CD4-positive, alpha-beta T cell treated with Interleukin-10 for 1 hour (primary cell): ENCODE data around the gene UHRF1.

Experiments used
- DNase-seq: peaks from one replicate; pipeline ENCODE4 v3.0.0-alpha.2; 2020

UHRF1 gene

GRCh38 chr19:4902796-4903195, 6.5 kb upstream of the UHRF1 start, which contains the start of gene ARRDC5:
ARRDC5 (minus strand) TSS chr19:4902896; CDS start chr19:4902825, 71 bp downstream.
- no peak for DNase-seq

DNA sequence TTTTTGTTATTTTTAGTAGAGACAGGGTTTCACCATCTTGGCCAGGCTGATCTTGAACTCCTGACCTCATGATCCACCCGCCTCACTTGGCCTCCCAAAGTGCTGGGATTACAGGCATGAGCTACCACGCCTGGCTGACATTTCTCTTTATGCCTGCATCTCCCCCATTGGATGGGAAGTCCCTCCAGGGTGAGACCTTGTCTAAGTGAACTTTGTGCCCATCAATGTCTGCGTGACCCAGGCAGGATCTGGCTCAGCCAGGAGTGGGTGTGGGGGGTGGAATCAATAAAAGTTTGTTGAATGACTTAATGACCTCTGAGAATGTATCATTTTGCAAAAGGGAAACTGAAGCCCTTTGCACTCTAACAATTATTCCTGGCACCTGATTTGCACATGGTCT, 4.8 kb upstream of the UHRF1 start:
- no peak for DNase-seq

GRCh38 chr19:4906963-4907362, 2.3 kb upstream of the UHRF1 start:
- DNase-seq, result no peak

DNA sequence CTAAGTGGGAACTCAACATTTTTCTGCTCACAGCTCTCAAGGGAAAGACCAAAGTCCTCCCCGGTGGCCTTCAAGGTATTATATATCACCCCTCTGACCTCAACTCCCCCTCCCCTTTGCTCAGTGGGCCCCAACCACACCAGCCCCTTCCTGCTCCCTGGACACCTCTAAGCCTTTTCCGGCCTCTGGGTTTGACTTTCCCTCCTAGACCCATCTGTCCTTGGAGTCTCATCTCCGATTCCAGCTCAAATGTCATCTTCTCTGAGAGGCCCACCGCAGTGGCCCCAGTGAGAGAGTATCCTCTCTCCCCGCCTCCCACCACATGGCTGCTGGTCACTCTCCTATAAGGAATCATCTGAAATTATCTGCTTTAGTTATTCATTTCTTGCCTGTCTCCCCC, 941 bp upstream of the UHRF1 start:
- DNase-seq, result no peak

DNA sequence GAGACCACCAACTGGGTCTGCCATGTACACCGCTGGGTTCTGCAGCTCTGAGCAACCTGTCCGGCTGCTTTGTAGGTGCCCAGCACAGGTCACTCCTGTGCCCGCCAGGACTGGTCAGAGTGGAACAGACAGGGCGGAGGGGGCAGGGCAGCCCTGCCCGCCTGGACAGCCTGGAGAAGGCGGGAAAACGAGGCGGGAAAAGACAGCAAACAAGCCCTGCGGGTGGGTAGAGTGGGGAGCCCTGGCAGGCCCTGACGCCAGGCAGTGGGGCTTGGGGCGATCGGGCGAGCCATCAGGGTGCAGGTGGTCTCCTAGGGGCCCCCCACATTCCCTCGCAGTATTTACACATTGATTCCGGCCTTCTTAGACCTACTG, 533 bp upstream of the UHRF1 start:
- no peak for DNase-seq

DNA sequence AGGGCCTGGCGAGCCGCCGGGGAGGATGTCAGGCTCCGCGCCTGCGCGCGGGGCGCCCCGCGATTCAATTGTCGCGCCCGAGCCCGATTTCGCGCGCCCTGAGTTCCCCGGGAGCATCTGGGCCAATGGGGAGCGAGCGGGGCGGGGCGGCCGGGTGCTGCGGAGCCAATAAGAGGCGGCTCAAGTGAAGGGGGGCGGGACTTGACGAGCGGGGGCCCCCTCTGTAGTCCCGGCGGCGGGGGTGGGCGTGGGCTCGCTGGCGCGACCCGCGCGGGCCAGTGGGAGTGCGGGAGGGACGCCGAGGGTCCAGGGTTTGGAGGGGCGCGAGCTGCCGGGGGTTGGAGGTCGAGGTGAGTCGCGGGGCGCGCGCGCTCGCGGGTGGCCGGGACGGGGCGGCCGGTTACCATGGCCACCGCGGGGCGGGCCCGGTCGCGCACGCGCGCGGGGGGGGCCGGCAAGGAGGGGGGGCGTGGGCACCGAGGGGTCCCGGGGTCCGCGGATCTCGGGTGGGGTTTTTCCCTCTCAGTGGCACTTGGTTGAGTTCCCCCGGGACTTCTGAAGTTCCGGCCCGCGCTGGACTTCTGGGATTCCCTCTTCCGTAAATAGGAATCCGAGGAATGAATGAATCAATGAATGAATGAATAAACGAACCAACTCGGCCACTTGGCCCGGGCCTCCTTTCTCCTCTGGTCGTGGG, 744 bp downstream of the UHRF1 start:
- DNase-seq, result peak; percentile 93

DNA sequence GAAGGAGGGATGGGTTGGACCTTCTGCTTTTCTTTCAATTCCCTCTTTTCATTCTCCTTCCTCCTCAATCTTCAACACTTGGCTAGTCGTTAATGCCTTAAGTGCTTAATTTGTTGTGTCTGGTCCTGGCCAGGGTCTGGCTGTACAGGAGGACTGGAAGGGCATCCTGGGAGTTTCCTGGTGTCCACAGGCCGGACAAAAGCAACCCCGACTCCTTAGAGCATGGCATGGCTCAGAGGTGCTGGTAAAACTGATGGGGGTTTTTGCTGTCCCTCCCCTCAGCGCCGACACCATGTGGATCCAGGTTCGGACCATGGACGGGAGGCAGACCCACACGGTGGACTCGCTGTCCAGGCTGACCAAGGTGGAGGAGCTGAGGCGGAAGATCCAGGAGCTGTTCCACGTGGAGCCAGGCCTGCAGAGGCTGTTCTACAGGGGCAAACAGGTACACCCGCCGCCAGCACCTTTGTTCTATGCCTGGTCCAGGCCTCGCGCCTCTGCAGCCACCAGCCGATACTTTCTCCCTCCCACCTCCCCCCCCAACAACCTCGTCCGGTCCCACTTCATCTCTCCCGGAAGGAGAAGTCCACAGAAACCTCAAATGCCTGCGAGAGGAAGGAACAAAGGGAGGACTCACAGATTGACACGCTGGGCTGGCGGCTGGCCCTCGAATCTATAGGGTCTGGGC, 1.4 kb downstream of the UHRF1 start:
- peak; percentile 41 for DNase-seq

GRCh38 chr19:4911314-4911713, 2.0 kb downstream of the UHRF1 start:
- no peak for DNase-seq

- peak; percentile 80 for DNase-seq
Observed at GRCh38 chr19:4911786-4912672, 2.7 kb downstream of the UHRF1 start.

GRCh38 chr19:4913996-4914735, 4.9 kb downstream of the UHRF1 start:
- DNase-seq, result peak; percentile 61

DNA sequence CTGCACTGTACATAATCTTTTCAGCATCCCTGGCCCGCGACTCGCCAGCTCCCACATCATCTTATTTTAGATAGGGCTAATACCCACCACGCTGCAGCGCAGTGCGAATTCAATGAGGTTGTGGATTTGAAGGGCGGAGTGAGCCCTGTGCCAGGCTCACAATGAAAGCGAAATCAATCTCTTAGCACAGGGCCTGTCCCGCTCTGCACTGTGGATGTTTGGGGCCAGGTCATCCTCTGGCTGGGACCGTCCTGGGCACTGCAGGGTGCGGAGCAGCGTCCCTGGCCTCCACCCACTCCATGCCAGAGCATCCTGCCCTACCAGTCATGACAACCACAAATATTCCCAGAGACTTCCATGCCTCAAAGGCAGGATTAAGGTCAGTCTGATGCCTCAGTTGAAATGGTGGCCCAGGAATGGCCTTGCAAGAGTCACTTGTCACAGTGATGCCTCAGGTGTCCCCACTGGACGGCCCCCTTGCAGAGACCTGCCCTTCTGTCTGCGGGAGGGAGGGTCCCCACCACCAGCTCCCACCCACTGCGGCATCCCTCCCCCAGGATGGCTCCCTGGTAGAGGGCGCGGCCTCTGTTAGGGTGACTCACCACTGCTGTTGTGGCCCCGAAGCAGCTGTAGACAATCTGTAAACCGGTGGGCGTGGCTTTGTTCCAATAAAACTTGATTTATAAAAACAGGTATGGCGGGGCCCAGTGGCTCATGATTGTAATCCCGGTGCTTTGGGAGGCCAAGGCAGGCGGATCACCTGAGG, 5.6 kb downstream of the UHRF1 start:
- DNase-seq, result peak; percentile 80

GRCh38 chr19:4916292-4917082, 7.2 kb downstream of the UHRF1 start:
- peak; percentile 50 for DNase-seq

DNA sequence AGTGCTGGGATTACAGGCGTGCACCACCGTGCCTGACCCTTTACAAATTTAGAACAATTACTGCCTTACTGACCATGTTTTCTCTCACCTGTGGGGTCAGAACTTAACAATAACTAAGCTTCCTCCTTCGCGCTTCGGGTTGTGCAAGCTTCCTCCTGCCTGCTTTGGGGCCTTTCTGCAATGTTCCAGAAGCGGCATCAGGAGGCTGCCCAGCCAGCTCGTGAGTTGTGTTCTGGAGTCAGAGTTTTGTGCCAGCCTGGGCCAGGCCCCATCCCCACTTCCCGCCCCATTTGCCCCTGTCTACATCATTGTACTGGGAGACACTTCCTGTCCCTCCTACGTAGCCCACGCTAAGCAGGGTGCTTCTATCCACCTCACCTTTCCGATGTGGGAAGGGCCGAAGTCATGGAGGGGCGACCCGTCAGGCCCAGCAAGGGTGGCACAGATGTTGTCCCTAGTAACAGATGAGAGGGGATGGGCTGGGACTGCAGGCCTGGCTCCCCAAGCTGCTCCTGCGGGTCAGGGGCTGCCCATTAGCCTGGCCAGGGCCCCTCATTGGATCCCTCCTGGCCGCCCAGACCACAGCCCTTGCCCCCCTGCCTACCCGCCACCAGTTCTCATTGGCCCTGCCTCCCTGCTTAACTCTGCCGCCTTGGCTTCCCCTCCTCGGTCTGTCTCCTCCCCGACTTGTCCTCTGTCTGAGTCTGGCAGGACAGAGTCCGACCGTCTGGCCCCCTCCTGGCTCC, 13.4 kb downstream of the UHRF1 start:
- DNase-seq, result no peak

GRCh38 chr19:4923276-4923747, 14.0 kb downstream of the UHRF1 start:
- DNase-seq, result no peak

GRCh38 chr19:4929186-4929585, 19.9 kb downstream of the UHRF1 start:
- no peak for DNase-seq

GRCh38 chr19:4930664-4931063, 21.4 kb downstream of the UHRF1 start:
- no peak for DNase-seq

- DNase-seq, result no peak
Observed at GRCh38 chr19:4932711-4933110, 23.4 kb downstream of the UHRF1 start.

DNA sequence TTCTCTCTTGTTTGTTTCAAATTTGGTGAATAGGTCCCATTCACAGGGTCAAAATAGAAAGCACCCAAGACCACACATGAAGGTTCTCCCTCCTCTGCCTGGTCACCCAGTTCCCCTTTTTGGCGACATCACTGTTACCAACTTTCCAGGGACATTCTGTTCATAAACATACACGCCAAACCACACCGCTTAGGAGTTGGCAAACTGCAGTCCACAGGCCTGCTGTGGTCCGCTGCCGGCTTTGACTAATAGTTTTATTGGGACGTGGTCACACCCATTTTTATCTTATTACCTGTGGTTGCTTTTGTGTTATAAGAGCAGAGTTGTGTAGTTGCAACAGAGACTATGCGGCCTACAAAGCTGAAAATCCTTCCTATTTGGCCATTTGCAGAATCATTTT, 24.2 kb downstream of the UHRF1 start:
- no peak for DNase-seq

GRCh38 chr19:4935444-4935843, 26.1 kb downstream of the UHRF1 start:
- DNase-seq, result no peak

DNA sequence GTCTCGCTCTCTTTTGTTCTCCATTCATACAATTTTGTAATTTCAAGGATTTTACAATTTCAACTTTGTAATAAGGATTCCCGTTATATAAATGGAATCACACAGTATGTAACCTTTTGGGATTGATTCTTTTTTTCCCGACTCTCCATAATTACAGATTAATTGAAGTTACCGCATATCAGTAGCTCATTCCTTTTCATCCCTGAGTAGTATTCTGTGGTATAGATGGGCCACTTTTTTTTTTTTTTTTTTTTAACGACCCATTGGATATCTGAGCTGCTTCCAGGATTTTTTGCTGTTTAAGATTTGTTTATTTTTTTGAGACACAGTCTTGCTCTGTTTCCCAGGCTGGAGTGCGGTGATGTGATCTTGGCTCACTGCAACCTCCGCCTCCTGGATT, 27.8 kb downstream of the UHRF1 start:
- DNase-seq, result no peak
